GM12874 (cell line): ENCODE data around the gene INSIG1.

ENCODE experiments used
- CTCF ChIP-seq: IDR thresholded peaks from 2 replicates; pipeline ENCODE4 v1.5.1; 2011; ENCODE audit warnings: low read depth, mild to moderate bottlenecking, control low read depth, low read length, moderate library complexity; ENCODE audit not compliant: insufficient read depth

INSIG1 gene

GRCh38 chr7:155267023-155267422, 30.7 kb upstream of the INSIG1 start:
- no peak for TF ChIP-seq CTCF

DNA sequence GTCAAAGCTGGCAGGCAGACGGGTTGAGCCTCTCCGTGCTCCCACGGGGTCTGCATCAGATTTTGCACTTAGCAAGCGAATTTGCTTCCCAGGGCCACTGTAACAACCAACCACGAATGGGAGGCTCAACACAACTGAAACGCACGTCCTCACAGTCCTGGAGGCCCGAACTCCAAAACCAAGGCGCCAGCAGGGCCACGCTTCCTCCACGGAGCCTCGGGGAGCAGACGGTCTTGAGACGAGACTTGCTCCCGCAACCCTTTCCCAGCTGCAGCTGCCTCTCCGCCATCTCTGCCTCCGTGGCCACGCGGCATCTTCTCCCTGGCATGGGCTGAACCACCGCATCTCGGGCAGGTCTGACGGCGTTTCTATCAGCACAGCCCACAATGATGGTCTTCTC, 30.2 kb upstream of the INSIG1 start:
- no peak for TF ChIP-seq CTCF

GRCh38 chr7:155268211-155268610, 29.5 kb upstream of the INSIG1 start:
- no peak for TF ChIP-seq CTCF

DNA sequence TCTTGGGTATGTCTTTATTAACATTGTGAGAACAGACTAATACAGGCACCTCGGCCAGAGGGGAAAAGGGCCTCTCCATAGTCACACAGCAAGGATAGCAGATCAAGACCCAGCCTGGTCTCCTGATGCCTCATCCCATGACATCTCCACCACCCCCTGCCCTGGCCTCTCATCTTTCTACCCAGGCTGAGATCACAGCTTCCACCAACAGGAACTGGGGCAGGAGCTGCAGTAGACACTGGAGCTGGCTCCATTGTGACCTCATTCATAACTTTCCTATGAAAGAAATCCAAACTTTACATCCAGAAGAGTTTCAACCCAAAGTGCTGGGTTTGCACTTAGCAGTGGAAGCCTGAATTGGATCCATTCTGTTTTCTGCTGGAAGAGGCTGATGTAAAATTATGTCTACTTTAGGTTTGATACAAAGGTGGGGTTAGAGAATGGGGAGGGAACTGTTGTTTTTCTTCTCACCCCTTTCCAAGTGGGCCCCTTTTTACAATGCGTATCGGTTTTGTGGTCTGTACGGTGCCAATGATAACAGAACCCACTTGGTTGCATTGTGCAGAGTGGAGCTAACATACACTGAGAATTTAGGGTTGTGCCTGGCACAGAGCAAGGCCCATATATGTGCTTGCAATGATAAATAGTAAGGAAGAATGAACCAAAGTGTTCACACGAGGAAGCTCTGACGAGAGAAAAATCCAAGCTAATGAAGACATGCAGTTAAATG, 28.6 kb upstream of the INSIG1 start:
- no peak for TF ChIP-seq CTCF

DNA sequence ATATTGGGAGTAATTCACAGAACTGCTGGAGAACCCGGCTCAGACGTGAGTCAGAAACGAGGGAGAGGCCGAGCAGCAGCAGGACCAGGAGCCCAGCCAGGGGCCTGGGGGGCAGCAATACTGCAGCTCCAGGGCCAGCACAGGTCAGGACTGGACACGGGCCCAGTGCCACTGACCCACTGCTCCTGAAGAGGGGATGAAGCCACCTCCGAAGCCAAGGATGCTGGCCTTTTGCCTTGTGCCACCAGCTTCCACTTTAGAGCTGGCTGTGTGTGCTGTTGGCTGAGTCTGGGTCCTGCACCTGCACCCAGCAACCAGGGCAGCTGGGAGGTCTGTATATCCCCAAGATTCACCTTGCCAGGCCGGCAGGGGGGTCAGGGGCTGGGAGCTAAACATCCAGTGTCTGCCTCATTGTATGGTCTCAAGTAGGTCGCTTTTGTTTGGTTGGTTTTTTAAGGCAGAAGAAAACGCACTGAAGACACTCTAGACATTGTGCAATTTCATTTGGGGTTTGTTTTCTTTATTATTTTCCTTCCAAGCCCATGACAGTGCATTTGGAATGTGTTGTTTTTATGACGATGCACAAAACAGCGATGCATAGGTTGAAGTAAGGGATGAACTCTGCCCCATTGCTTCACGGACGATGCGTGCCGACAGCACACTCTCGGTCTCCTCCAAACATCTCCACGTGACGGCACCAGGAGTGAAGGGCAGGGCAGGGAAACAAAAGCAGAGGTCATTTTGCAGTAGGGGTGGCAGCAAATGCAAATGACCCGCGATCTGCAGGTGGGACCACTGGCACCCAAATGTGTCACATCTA, 27.7 kb upstream of the INSIG1 start:
- TF ChIP-seq CTCF: no peak

DNA sequence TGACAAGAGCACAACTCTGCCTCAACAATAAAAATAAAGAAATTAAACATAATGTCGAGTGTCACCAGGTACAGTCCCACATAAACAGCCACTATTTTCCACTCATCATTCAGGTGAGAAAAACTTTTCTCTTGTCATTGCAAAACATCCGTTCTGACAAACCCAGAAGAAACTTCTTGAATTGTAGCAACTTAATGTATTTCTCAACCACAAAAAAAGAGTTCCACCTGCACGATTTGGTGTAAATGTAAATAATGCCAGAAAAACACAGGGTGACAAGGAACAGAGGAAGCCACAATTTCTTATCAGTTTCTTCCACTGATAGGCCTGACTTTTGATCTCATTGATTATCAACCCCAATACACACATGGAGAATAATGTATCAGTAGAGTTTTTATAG, 26.8 kb upstream of the INSIG1 start:
- no peak for TF ChIP-seq CTCF

- TF ChIP-seq CTCF: no peak
Measured at GRCh38 chr7:155274633-155275355, 22.9 kb upstream of the INSIG1 start.
